GM12878 (cell line): ENCODE results near the gene INTS6. TPM values are rescaled to one million over a fixed set of nuclear protein-coding genes. Genes with fewer than 3 reads are reported as not detected.

Experiments used
- CBX3 ChIP-seq: fragments of 200-600 bp; sonication (generic); IDR thresholded peaks from 2 replicates; pipeline ENCODE4 v1.6.1; 2016; ENCODE audit warnings: low read depth, borderline replicate concordance
- HDAC2 ChIP-seq: fragments of 200-600 bp; sonication (generic); IDR thresholded peaks from 2 replicates; pipeline ENCODE4 v1.6.1; 2017
- IRF4 ChIP-seq: IDR thresholded peaks from 2 replicates; pipeline ENCODE4 v1.6.1; 2011; ENCODE audit warnings: low read depth, low read length
- MYB ChIP-seq: fragments of 150-350 bp; IDR thresholded peaks from 2 replicates; pipeline ENCODE4 v1.6.1; 2014; ENCODE audit warnings: mild to moderate bottlenecking, low read depth, low read length, borderline replicate concordance
- NR2C1 ChIP-seq: fragments of 450-650 bp; IDR thresholded peaks from 2 replicates; pipeline ENCODE4 v1.6.1; 2017; ENCODE audit warnings: antibody characterized with exemption, mild to moderate bottlenecking, moderate library complexity
- PML ChIP-seq: IDR thresholded peaks from 2 replicates; pipeline ENCODE4 v1.6.1; 2012; ENCODE audit warnings: low read length, inconsistent platforms
- RFX5 ChIP-seq: IDR thresholded peaks from 2 replicates; pipeline ENCODE4 v1.6.1; 2011; ENCODE audit warnings: low read depth, low read length, improper control_type of control experiment
- RUNX3 ChIP-seq: IDR thresholded peaks from 2 replicates; pipeline ENCODE4 v1.6.1; 2012; ENCODE audit warnings: low read length, inconsistent platforms
- SMARCA5 ChIP-seq: fragments of 450-650 bp; IDR thresholded peaks from 2 replicates; pipeline ENCODE4 v1.6.1; 2017; ENCODE audit warnings: mild to moderate bottlenecking
- STAT1 ChIP-seq: fragments of 450-650 bp; conservative IDR thresholded peaks from 2 replicates; pipeline ENCODE4 v1.6.1; 2014; ENCODE audit warnings: antibody characterized with exemption, mild to moderate bottlenecking
- SUPT20H ChIP-seq: IDR thresholded peaks from 2 replicates; pipeline ENCODE4 v1.6.1; 2011; ENCODE audit warnings: low read depth, mild to moderate bottlenecking, low read length, moderate library complexity, borderline replicate concordance; ENCODE audit not compliant: control insufficient read depth
- TCF3 ChIP-seq: IDR thresholded peaks from 2 replicates; pipeline ENCODE4 v1.6.1; 2012; ENCODE audit warnings: low read depth, mild to moderate bottlenecking, low read length, borderline replicate concordance; ENCODE audit not compliant: insufficient read depth
- polyA plus RNA-seq, 11 experiments: library from polyadenylated mRNA; depleted of rRNA in 4 of 11; unstranded in 6 of 11; stranded (reverse) in 5 of 11; fragments of >200 nt; fragmentation: Nextera tagmentation in 4 of 11; fragmentation: Illumina TruSeq in 1 of 11; extraction: Ambion mirVana in 4 of 11; extraction: Trizol in 1 of 11; gene quantifications; 1 replicate in 1 of 11; 2 replicates in 10 of 11; pipeline versions ENCODE4 v1.2.1 to v1.2.3, GENCODE V29; 2011 to 2016; ENCODE audit warnings: inconsistent platforms in 2 of 11, missing spikeins in 2 of 11, low read depth in 1 of 11
- total RNA-seq, 4 experiments: library from RNA; depleted of rRNA in 3 of 4; stranded (reverse); fragments of >200 nt in 3 of 4; fragmentation: Illumina TruSeq in 1 of 4; extraction: Trizol in 1 of 4; gene quantifications; 2 replicates each; pipeline versions ENCODE4 v1.2.1 to v1.2.3, GENCODE V29; 2013 to 2021
- TF ChIP-seq, protein P1 (sequence below): fragments of 150-350 bp; IDR thresholded peaks from 2 replicates; pipeline ENCODE4 v1.6.1; 2016; ENCODE audit warnings: low read depth, low read length
- TF ChIP-seq, protein P2 (sequence below): fragments of 450-650 bp; conservative IDR thresholded peaks from 2 replicates; pipeline ENCODE4 v1.6.1; 2017; ENCODE audit warnings: mild to moderate bottlenecking, moderate library complexity
- TF ChIP-seq, protein P3 (sequence below): fragments of 450-650 bp; IDR thresholded peaks from 2 replicates; pipeline ENCODE4 v1.6.1; 2016; ENCODE audit warnings: mild to moderate bottlenecking

Gene INTS6
- total and polyA plus RNA-seq, 10 of the 15 experiments (the other 5 are each of a cell fraction or from before 2014, with no cell fraction given): 7.2 to 57.7 (median 30.9) TPM

DNA sequence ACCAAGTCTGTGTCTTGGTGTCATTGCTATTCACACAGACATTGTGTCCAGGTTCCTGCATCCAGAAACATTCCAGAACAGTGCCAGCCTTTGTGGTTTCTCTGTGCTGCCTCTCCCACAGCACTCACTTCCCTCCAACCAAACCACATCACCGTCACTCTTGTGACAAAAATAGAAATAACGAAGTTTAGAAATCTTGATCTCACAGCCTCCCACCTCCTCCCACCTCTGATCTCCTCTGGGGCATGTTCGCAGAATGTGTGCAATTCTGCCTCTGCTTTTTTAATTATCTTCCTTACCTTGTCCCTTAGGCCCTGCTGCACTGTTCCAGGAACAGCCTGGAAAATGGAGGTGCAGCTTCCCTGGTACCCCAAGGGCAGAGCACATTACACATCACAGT is 122.0 kb downstream of the INTS6 start (continued):
- TF ChIP-seq, protein P1, sequence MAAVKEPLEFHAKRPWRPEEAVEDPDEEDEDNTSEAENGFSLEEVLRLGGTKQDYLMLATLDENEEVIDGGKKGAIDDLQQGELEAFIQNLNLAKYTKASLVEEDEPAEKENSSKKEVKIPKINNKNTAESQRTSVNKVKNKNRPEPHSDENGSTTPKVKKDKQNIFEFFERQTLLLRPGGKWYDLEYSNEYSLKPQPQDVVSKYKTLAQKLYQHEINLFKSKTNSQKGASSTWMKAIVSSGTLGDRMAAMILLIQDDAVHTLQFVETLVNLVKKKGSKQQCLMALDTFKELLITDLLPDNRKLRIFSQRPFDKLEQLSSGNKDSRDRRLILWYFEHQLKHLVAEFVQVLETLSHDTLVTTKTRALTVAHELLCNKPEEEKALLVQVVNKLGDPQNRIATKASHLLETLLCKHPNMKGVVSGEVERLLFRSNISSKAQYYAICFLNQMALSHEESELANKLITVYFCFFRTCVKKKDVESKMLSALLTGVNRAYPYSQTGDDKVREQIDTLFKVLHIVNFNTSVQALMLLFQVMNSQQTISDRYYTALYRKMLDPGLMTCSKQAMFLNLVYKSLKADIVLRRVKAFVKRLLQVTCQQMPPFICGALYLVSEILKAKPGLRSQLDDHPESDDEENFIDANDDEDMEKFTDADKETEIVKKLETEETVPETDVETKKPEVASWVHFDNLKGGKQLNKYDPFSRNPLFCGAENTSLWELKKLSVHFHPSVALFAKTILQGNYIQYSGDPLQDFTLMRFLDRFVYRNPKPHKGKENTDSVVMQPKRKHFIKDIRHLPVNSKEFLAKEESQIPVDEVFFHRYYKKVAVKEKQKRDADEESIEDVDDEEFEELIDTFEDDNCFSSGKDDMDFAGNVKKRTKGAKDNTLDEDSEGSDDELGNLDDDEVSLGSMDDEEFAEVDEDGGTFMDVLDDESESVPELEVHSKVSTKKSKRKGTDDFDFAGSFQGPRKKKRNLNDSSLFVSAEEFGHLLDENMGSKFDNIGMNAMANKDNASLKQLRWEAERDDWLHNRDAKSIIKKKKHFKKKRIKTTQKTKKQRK: no peak
- TF ChIP-seq PML (no peak), RUNX3 (peak; percentile 99), NR2C1 (no peak), SMARCA5 (no peak; the same call in none of the 2 replicates), IRF4 (peak; percentile 72), TCF3 (peak; percentile 42; the same call in 1 of the 2 replicates), CBX3 (no peak), SUPT20H (no peak), RFX5 (no peak), MYB (no peak), HDAC2 (no peak), STAT1 (no peak)
- TF ChIP-seq, protein P2, sequence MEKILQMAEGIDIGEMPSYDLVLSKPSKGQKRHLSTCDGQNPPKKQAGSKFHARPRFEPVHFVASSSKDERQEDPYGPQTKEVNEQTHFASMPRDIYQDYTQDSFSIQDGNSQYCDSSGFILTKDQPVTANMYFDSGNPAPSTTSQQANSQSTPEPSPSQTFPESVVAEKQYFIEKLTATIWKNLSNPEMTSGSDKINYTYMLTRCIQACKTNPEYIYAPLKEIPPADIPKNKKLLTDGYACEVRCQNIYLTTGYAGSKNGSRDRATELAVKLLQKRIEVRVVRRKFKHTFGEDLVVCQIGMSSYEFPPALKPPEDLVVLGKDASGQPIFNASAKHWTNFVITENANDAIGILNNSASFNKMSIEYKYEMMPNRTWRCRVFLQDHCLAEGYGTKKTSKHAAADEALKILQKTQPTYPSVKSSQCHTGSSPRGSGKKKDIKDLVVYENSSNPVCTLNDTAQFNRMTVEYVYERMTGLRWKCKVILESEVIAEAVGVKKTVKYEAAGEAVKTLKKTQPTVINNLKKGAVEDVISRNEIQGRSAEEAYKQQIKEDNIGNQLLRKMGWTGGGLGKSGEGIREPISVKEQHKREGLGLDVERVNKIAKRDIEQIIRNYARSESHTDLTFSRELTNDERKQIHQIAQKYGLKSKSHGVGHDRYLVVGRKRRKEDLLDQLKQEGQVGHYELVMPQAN: no peak; the same call in 1 of the 2 replicates
- TF ChIP-seq, protein P3, sequence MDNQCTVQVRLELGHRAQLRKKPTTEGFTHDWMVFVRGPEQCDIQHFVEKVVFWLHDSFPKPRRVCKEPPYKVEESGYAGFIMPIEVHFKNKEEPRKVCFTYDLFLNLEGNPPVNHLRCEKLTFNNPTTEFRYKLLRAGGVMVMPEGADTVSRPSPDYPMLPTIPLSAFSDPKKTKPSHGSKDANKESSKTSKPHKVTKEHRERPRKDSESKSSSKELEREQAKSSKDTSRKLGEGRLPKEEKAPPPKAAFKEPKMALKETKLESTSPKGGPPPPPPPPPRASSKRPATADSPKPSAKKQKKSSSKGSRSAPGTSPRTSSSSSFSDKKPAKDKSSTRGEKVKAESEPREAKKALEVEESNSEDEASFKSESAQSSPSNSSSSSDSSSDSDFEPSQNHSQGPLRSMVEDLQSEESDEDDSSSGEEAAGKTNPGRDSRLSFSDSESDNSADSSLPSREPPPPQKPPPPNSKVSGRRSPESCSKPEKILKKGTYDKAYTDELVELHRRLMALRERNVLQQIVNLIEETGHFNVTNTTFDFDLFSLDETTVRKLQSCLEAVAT: peak; percentile 77
